ENCODE data around the gene RUNDC3A.

DNA sequence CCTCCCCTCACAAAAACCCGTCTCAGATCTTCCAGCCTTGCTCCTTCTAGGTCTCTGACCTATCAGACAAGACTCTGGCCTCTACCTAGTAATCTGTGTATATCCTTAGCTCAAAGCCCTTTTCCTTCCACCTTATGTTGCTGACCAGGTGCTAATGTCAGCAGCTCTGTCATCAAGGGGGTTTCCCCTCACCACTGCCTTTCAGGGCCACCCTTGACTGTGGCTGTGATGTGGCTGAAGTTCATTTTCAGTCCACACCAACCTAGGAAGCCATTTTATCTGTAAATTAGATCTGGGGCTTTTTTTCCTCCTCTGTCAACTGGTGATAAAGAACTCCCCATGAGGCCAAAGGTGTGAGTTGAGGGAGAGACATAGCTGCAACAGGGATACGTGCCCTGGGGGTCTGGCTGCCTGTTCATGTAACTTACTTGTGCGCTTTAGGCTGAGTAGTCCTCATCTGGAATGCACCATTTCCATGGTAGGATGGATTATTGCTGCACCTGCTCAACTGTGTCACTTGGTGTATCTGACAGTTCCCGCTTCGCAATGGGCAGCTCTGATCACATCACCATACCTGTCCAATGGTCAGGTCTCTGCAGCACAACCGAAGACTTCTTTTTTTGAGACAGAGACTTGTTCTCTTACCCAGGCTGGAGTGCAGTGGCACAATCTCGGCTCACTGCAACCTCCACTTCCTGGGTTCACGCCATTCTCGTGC lies 14.7 kb upstream of the RUNDC3A start:
- TF ChIP-seq, protein P1, sequence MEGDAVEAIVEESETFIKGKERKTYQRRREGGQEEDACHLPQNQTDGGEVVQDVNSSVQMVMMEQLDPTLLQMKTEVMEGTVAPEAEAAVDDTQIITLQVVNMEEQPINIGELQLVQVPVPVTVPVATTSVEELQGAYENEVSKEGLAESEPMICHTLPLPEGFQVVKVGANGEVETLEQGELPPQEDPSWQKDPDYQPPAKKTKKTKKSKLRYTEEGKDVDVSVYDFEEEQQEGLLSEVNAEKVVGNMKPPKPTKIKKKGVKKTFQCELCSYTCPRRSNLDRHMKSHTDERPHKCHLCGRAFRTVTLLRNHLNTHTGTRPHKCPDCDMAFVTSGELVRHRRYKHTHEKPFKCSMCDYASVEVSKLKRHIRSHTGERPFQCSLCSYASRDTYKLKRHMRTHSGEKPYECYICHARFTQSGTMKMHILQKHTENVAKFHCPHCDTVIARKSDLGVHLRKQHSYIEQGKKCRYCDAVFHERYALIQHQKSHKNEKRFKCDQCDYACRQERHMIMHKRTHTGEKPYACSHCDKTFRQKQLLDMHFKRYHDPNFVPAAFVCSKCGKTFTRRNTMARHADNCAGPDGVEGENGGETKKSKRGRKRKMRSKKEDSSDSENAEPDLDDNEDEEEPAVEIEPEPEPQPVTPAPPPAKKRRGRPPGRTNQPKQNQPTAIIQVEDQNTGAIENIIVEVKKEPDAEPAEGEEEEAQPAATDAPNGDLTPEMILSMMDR (IDR thresholded peaks at IDR 0.05; ENCODE audit: insufficient read depth, low read depth, low read length): no peak
- TF ChIP-seq EZH2 (IDR thresholded peaks at IDR 0.05; ENCODE audit: insufficient read depth, low read length): no peak

Data from astrocyte (in vitro differentiated cells and primary cell).